ENCODE results near the gene ACOT11. TPM values are rescaled to one million over a fixed set of nuclear protein-coding genes. Genes with fewer than 3 reads are reported as not detected.

Gene ACOT11
- total and polyA plus RNA-seq, 9 of the 15 experiments (the other 6 are each of a cell fraction or from before 2014, with no cell fraction given): 0.04 to 1.2 (median 0.64) TPM; not detected in 2

GRCh38 chr1:54653036-54653435 is 105.0 kb downstream of the ACOT11 start (continued):
- TF ChIP-seq ZNF407 (IDR thresholded peaks at IDR 0.05; ENCODE audit: low read depth): no peak
- no peak for TF ChIP-seq MYC (IDR thresholded peaks at IDR 0.05; ENCODE audit: low read depth, low read length)
- no peak for TF ChIP-seq MYC (CRISPR knock-in tag; IDR thresholded peaks at IDR 0.05; ENCODE audit: borderline replicate concordance, low read depth)
- TF ChIP-seq C11orf30 (IDR thresholded peaks at IDR 0.05; ENCODE audit: low read depth): no peak
- TF ChIP-seq NFIX (CRISPR knock-in tag; IDR thresholded peaks at IDR 0.05; ENCODE audit: low read depth): no peak
- no peak for TF ChIP-seq ZBTB17 (CRISPR knock-in tag; IDR thresholded peaks at IDR 0.05)
- no peak for TF ChIP-seq U2AF1 (optimal IDR thresholded peaks at IDR 0.05; ENCODE audit: low read depth, low read length)
- no peak for TF ChIP-seq DDX20 (tag; IDR thresholded peaks at IDR 0.05; ENCODE audit: low read depth)
